GM12878 (cell line): ENCODE measurements around the gene ROBO1. TPM values are rescaled to one million over a fixed set of nuclear protein-coding genes. Genes with fewer than 3 reads are reported as not detected.

ENCODE experiments used
- ATAC-seq: fragments of 200-7000 bp; cut with Tn5 transposase; 3 replicates; pipeline ENCODE4 v1.9.1; 2020; ENCODE audit warnings: mild to moderate bottlenecking, moderate library complexity
- BruUV-seq: library from RNA; stranded (reverse); fragments of 400-500 nt; replicated peaks from 2 replicates; lab custom pipeline; 2021; lab: Mats Ljungman, UMichigan
- CTCF ChIA-PET: fragments of 300-600 bp; sonication (Branson Sonifier 250); formaldehyde crosslinking; extraction: SDS; loops from one replicate; lab custom pipeline; 2021; ENCODE audit warnings: inconsistent platforms; lab: Yijun Ruan, JAX
- POLR2A ChIA-PET: fragments of 350-600 bp; formaldehyde crosslinking; extraction: SDS; loops from one replicate; lab custom pipeline; 2021; ENCODE audit warnings: inconsistent platforms; lab: Charles Lee
- RAD21 ChIA-PET: fragments of 300-600 bp; sonication (Branson Sonifier 250); formaldehyde crosslinking; loops from one replicate; lab custom pipeline; 2023; ENCODE audit warnings: antibody characterized with exemption; ENCODE audit not compliant: unreplicated experiment; lab: Charles Lee
- SMC1A ChIA-PET: fragments of 300-600 bp; sonication (Branson Sonifier 250); formaldehyde crosslinking; loops from one replicate; lab custom pipeline; 2023; ENCODE audit not compliant: unreplicated experiment, uncharacterized antibody; lab: Charles Lee
- DNase-seq: peaks from one replicate; pipeline ENCODE4 v3.0.0-alpha.2; 2011; ENCODE audit warnings: low read depth, low spot score
- FAIRE-seq: peaks from 3 replicates; lab custom pipeline; 2011; peaks lifted over from hg19 to GRCh38; lab: Jason Lieb, UNC
- H2AFZ ChIP-seq: 2 replicates; pipeline ENCODE4 v1.6.0; 2011; ENCODE audit warnings: low read depth, low read length, control low read depth; ENCODE audit not compliant: control insufficient read depth
- H3K27ac ChIP-seq: 2 replicates; pipeline ENCODE4 v1.5.1; 2011; ENCODE audit warnings: control low read depth; ENCODE audit not compliant: control insufficient read depth, insufficient read depth
- H3K27me3 ChIP-seq, 2 experiments: replicated peaks in 1 of 2; 2 replicates each; pipeline versions ENCODE4 v1.6.0 to v1.6.1; 2011; ENCODE audit warnings: low read length in 1 of 2; ENCODE audit not compliant: control insufficient read depth in 2 of 2, insufficient read depth in 2 of 2
- H3K36me3 ChIP-seq, 2 experiments: 2 replicates each; pipeline ENCODE4 v1.5.1; 2011; ENCODE audit warnings: low read length in 1 of 2; ENCODE audit not compliant: control insufficient read depth in 2 of 2, insufficient read depth in 2 of 2
- H3K4me1 ChIP-seq: 2 replicates; pipeline ENCODE4 v1.6.1; 2011; ENCODE audit warnings: mild to moderate bottlenecking, low read length, moderate library complexity, mixed read lengths; ENCODE audit not compliant: control insufficient read depth, insufficient read depth
- H3K4me2 ChIP-seq: 2 replicates; pipeline ENCODE4 v1.6.0; 2011; ENCODE audit warnings: control low read depth; ENCODE audit not compliant: control insufficient read depth, insufficient read depth
- H3K4me3 ChIP-seq: fragments of 200-600 bp; sonication (generic); 2 replicates; pipeline ENCODE4 v1.5.1; 2016
- H3K79me2 ChIP-seq: 2 replicates; pipeline ENCODE4 v1.6.0; 2011; ENCODE audit warnings: low read length; ENCODE audit not compliant: control insufficient read depth, insufficient read depth
- H3K9ac ChIP-seq: 2 replicates; pipeline ENCODE4 v1.8.0; 2011; ENCODE audit warnings: low read length, control low read depth, mixed read lengths; ENCODE audit not compliant: control insufficient read depth, insufficient read depth
- H3K9me3 ChIP-seq: replicated peaks from 3 replicates; pipeline ENCODE4 v1.5.1; 2011; ENCODE audit warnings: mild to moderate bottlenecking, low read length; ENCODE audit not compliant: control insufficient read depth, insufficient read depth
- H4K20me1 ChIP-seq: 2 replicates; pipeline ENCODE4 v1.6.0; 2011; ENCODE audit not compliant: control insufficient read depth, insufficient read depth
- BCLAF1 ChIP-seq: fragments of 450-650 bp; IDR thresholded peaks from 2 replicates; pipeline ENCODE4 v1.6.1; 2017; ENCODE audit warnings: antibody characterized with exemption, mild to moderate bottlenecking, moderate library complexity
- BMI1 ChIP-seq: fragments of 450-650 bp; IDR thresholded peaks from 2 replicates; pipeline ENCODE4 v1.6.1; 2016; ENCODE audit warnings: mild to moderate bottlenecking, moderate library complexity, borderline replicate concordance
- CEBPZ ChIP-seq: fragments of 150-350 bp; IDR thresholded peaks from 2 replicates; pipeline ENCODE4 v1.6.1; 2016; ENCODE audit warnings: low read depth, low read length
- CREB1 ChIP-seq: IDR thresholded peaks from 2 replicates; pipeline ENCODE4 v1.6.1; 2012; ENCODE audit warnings: low read depth, mild to moderate bottlenecking, inconsistent platforms
- FOS ChIP-seq: IDR thresholded peaks from 3 replicates; pipeline ENCODE4 v1.6.1; 2011; ENCODE audit warnings: borderline replicate concordance; ENCODE audit not compliant: insufficient read length; ENCODE audit errors: extremely low read depth
- IRF4 ChIP-seq: IDR thresholded peaks from 2 replicates; pipeline ENCODE4 v1.6.1; 2011; ENCODE audit warnings: low read depth, low read length
- NFYB ChIP-seq: IDR thresholded peaks from 2 replicates; pipeline ENCODE4 v1.6.1; 2011; ENCODE audit warnings: low read depth, mild to moderate bottlenecking, low read length, improper control_type of control experiment, moderate library complexity; ENCODE audit not compliant: insufficient read depth
- NKRF ChIP-seq: fragments of 450-650 bp; conservative IDR thresholded peaks from 2 replicates; pipeline ENCODE4 v1.6.1; 2017; ENCODE audit warnings: mild to moderate bottlenecking, moderate library complexity
- NR2F1 ChIP-seq: fragments of 450-650 bp; conservative IDR thresholded peaks from 2 replicates; pipeline ENCODE4 v1.6.1; 2017; ENCODE audit warnings: mild to moderate bottlenecking
- RB1 ChIP-seq: fragments of 450-650 bp; formaldehyde crosslinking; IDR thresholded peaks from 2 replicates; pipeline ENCODE4 v1.6.1; 2017; ENCODE audit warnings: mild to moderate bottlenecking, borderline replicate concordance
- SUZ12 ChIP-seq: fragments of 200-600 bp; sonication (generic); IDR thresholded peaks from one replicate; pipeline ENCODE4 v1.6.1; 2018; ENCODE audit warnings: antibody characterized with exemption, mild to moderate bottlenecking; ENCODE audit not compliant: unreplicated experiment
- ZBTB40 ChIP-seq: fragments of 450-650 bp; IDR thresholded peaks from 2 replicates; pipeline ENCODE4 v1.6.1; 2016; ENCODE audit warnings: mild to moderate bottlenecking, moderate library complexity, borderline replicate concordance
- WGBS: methylation state at CpG from one replicate; pipeline ENCODE4 v1.1.6; 2016; ENCODE audit warnings: low lambda C conversion rate; ENCODE audit not compliant: insufficient replicate concordance, insufficient coverage; ENCODE audit errors: missing lambda C conversion rate; 5-methylcytosine and 5-hydroxymethylcytosine counted together
- in situ Hi-C: fragments of 300-500 bp; cut with MboI; formaldehyde crosslinking; loops from 9 replicates; pipeline ENCODE4 v1.14.3; 2018; ENCODE audit warnings: mixed read lengths
- intact Hi-C: fragments of 100-400 bp; cut with micrococcal nuclease; formaldehyde crosslinking; loops from one replicate; pipeline ENCODE4 v1.14.2; 2022; ENCODE audit not compliant: unreplicated experiment
- polyA plus RNA-seq, 11 experiments: library from polyadenylated mRNA; depleted of rRNA in 4 of 11; unstranded in 6 of 11; stranded (reverse) in 5 of 11; fragments of >200 nt; fragmentation: Nextera tagmentation in 4 of 11; fragmentation: Illumina TruSeq in 1 of 11; extraction: Ambion mirVana in 4 of 11; extraction: Trizol in 1 of 11; gene quantifications; 1 replicate in 1 of 11; 2 replicates in 10 of 11; pipeline versions ENCODE4 v1.2.1 to v1.2.3, GENCODE V29; 2011 to 2016; ENCODE audit warnings: inconsistent platforms in 2 of 11, missing spikeins in 2 of 11, low read depth in 1 of 11
- total RNA-seq, 4 experiments: library from RNA; depleted of rRNA in 3 of 4; stranded (reverse); fragments of >200 nt in 3 of 4; fragmentation: Illumina TruSeq in 1 of 4; extraction: Trizol in 1 of 4; gene quantifications; 2 replicates each; pipeline versions ENCODE4 v1.2.1 to v1.2.3, GENCODE V29; 2013 to 2021

ROBO1 gene
- total and polyA plus RNA-seq, 10 of the 15 experiments (the other 5 are each of a cell fraction or from before 2014, with no cell fraction given): 0.29 to 46.5 (median 1.2) TPM

- no peak overlapping the region for H2AFZ ChIP-seq
- ChIA-PET SMC1A (no interaction called here), RAD21 (no interaction called here), POLR2A (no interaction called here), CTCF (no interaction called here)
- WGBS: 3% methylated on average over 1 of the region's 1 CpG
- H3K9me3 ChIP-seq: no peaks in the 10 kb centered on the region
- FAIRE-seq: no peak
- H3K9ac ChIP-seq: no peak overlapping the region
- no peaks in the 10 kb centered on the region for H3K27me3 ChIP-seq
- no peak for ATAC-seq
- no peaks in the 10 kb centered on the region for H3K36me3 ChIP-seq
- DNase-seq: no peak
- H3K4me1 ChIP-seq: no peaks in the 10 kb centered on the region
- in situ Hi-C loops (no loop called here), intact Hi-C loops (no loop called here)
- no peak overlapping the region for H3K27ac ChIP-seq
- BruUV-seq: no TSS peak
- H4K20me1 ChIP-seq: no peaks in the 10 kb centered on the region
- H3K4me3 ChIP-seq: no peak overlapping the region
- H3K79me2 ChIP-seq: no peaks in the 10 kb centered on the region
- H3K4me2 ChIP-seq: no peak overlapping the region
- TF ChIP-seq NKRF: no peak
- TF ChIP-seq ZBTB40: no peak
- TF ChIP-seq NR2F1: no peak
- TF ChIP-seq BMI1: no peak
- TF ChIP-seq SUZ12: no peak
- TF ChIP-seq FOS: no peak
- no peak for TF ChIP-seq CREB1
- no peak for TF ChIP-seq NFYB
- TF ChIP-seq BCLAF1: no peak
- no peak for TF ChIP-seq RB1
- no peak for TF ChIP-seq IRF4
- no peak for TF ChIP-seq CEBPZ
These were observed 607.4 kb downstream of the ROBO1 start for GRCh38 chr3:79160421-79160820.
